HG03064 (cell line): ENCODE results near the gene UNC93B1.

ENCODE experiments used
- ATAC-seq: cut with Tn5 transposase; IDR thresholded peaks from one replicate; pipeline ENCODE4 v1.9.1; 2021; ENCODE audit warnings: low read depth; ENCODE audit not compliant: unreplicated experiment

Gene UNC93B1

GRCh38 chr11:68040101-68040956 lies 36.4 kb upstream of the UNC93B1 start:
- ATAC-seq, result no peak

DNA sequence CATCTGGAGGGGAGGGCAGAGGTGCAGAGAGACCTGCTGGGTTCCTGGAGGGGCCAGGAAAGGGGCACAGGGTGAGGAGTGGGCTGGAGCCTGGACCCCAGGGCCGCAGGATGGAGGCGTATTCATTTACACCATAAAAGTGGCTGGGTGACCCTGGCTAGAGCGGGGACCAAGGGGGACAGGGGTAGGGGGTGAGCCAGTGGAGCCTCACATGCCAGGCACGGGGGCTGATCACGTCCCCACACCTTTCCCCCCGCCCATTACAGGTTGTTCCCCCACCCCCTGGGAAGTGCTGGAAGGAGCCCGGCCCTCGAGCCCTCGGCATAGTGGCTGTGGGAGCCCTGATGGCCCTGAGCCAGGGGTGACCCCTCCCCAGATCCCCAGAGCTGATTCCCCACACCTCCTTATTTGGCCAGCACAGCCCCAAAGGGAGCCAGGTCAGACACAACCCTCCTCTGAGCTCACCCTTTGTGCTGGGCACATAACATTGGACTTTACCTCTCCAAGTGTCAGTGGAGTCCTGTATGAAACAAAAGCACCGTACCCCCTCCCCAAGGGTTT lies 35.7 kb upstream of the UNC93B1 start:
- ATAC-seq, result no peak

DNA sequence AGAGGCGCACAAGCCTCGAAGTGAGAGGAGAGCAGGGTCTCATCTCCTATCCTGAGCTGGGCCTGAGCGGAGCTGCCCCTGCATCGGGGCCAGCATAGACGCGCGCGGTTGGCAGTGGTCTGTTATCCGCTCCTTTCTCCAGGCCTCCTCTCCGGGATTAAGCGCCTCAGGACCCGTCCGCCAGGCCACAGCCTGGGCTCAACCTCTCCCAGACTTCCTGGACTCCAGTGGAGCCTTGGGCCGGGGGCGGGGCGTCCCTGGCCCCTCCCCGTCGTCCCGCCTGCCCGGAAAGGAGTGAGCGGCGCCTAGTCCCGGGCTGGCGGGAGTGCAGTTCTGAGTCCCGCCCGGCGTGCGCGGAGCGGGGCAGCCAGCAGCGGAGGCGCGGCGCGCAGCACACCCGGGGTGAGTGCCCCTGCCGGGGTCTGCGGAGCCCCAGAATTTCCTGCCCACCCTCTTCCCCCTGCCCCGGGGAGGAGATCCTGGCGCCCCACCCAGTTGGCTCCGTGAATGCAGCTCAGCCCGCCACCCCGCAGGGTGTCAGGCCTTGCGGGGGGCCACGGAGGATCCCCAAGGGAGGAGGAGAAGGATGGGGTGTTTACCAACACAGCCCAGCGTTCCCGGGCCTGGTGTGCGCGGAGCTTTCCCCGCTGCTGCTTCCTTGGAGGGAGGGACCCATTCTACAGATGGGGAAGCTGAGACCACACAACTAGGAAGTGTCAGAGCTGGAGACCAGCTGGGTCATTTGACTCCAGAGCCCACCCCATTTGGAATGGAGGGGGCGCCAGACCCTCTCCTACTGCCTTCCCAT lies 35.0 kb upstream of the UNC93B1 start, which contains the start of gene TCIRG1:
TSS of gene TCIRG1 (plus strand) at position 308 of the 808 bp plus-strand sequence. CDS start 2,247 bp downstream, outside the sequence.
- no peak for ATAC-seq

DNA sequence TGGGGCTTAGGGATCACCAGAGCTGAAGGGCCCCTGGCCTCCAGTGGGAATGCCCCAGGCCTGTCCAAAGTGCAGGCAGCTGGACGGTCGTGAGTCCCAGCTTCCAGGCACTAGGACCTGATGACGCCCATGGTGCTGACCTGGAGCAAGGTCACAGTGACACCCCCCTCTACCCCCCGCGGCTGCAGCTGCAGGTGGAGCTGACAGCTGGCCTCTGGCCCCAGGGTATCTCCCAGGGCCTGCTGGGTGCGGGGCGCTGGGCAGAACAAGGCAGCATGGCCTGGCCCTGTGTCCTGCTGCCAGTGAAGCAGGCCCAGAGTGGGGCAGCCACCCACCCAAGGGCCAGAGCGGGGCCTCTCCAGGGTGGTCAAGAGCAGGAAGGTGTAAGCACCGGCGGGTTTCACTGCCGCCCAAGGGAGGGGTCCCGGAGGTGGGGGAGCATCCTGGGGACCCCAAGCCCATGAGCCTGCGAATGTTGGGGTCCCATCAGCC lies 34.4 kb upstream of the UNC93B1 start:
- no peak for ATAC-seq

GRCh38 chr11:68037411-68038225 lies 33.7 kb upstream of the UNC93B1 start:
- no peak for ATAC-seq

- no peak for ATAC-seq
Measured at GRCh38 chr11:68036717-68037239, 32.9 kb upstream of the UNC93B1 start.

- no peak for ATAC-seq
Measured at GRCh38 chr11:68036141-68036716, 32.3 kb upstream of the UNC93B1 start.

- no peak for ATAC-seq
Measured at GRCh38 chr11:68035266-68035876, 31.5 kb upstream of the UNC93B1 start.

DNA sequence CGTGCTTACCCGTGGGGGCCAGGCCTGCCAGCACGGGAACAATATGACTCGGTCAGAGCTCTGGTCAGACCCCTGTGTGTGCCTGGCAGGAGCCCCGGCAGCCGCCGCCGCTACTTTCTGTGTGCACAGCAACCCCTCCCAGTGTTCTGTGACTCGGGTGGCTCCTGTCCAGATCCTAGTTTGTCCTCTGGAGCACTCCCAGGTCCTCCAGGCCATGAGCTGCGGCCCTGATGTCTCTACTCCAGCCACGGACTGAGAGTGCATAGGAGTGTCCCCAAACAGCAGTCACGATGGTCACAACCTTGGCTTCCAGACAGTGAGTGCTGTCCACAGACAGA lies 29.8 kb upstream of the UNC93B1 start:
- ATAC-seq, result no peak

DNA sequence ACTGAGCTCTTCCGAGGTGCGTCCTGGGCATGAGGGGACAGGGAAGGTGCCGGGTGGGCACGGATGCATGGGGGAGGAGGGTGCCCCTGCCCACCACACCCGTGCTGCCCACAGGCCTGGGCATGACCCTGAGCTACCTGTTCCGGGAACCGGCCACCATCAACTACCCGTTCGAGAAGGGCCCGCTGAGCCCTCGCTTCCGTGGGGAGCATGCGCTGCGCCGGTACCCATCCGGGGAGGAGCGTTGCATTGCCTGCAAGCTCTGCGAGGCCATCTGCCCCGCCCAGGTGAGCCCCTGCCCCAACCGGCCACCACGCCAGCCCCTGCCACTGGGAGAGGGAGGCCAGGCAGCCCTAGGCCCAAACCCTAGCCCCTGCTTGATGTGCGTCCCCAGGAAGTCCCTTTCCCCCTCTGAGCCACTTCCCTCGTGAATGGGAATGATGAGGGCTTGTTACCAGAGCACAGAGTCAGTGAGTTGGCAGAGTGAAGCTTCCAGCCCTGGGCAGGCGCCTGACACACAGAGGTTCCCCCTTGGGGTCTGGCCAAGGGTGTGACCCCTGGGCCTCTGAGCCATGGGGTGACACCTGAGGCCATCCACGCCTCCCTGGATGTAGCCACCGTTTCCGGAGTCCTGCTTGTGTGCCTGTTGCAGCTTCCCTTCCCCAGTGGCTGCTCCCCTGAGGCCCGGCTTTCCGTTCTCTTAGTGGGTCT lies 29.3 kb upstream of the UNC93B1 start:
- no peak for ATAC-seq

DNA sequence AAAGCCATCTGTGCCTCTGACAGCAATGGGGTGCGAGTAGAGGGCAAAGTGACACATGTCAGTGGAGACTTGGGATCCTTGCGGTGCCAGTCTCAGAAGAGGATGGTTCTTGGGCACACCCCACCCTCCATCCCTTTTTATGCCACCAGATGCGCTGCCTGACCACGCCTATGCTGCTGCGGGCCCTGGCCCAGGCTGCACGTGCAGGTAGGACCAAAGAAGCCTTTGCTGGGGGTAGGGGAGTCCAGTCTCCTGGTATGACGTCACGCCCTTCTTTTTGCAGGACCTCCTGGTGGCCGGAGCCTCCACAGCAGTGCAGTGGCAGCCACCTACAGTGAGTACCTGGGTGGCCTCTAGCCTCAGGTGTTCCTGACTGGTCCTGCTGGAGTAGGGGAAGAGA lies 28.1 kb upstream of the UNC93B1 start:
- ATAC-seq, result no peak

GRCh38 chr11:68031144-68031464 lies 27.2 kb upstream of the UNC93B1 start:
- no peak for ATAC-seq

DNA sequence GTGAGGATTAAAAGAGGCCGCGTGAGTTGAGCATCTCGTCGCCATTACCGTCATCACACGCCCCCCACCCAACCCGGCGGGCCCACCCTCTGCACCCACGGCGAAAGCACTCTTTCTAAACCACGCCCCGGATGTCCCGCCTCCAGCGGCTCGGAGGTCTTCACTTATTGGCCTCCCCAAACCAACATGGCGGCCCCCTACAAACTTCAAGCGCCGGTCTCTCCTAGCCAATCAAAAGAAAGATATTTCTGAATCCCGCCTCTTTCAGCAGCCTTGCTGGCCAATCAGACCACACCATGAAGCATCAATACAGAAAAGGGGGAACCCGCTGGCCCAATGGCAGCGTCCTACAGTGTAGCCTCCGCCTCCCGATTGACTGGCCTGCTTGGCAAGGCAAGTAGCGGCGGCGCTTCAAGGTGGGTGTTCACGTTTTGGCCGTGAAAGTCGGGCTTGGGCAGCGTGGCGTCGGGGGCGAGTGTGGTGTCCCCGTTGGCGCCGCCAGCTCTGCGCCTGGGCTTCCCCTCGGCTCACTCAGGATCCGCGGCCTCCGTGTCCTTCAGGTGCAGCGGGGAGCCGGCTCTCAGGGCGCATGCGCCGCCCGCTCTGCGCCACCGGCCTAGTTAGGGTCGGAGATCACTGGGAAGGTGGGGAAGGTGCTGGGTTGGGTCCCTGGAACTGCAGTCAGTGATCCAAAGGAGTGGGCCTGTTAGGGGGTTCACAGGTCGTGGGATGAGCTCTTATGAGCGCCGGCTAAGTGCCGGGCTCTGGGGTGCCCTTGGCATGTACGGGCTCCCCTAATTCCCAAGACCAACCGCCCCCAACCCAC lies 26.6 kb upstream of the UNC93B1 start, which contains the start of gene NDUFS8:
TSS of gene NDUFS8 (plus strand) at position 364 of the 826 bp plus-strand sequence. CDS start 1,471 bp downstream, outside the sequence.
- peak; percentile 81 for ATAC-seq

DNA sequence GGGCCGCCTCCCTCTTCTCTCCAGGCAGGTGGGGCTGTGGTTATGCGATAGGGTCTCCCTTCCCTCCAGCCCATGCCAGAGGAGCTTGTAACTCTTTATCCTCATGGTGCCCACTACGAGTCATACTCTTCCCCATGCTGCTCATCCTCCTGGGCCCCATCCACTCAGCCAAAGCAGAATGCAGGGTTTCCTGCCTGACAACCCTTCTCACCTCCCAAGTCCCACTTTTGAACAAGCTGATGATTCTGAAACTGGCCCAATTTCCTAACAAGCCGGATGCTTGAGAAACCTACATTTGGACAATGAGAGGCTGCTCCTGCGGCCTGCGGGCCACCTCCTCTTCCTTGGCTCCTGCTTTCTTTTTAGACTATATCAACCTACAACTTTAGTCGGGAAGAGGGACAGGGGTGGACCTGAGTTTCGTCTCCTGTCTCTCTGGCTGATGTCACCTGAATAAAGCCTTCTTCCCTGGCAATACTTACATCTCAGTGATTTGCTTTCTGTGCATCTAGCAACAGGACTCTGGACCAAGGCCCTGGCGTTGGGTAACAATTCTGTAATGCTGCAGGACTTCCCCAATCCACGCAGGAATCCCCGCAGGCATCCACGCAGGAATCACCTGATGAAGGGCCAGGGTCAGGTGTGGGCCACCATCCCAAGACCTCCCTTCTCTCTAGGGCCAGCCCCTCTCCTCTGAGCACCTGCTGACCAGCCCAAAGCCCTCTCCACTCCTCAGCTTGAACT lies 25.1 kb upstream of the UNC93B1 start:
- no peak for ATAC-seq

DNA sequence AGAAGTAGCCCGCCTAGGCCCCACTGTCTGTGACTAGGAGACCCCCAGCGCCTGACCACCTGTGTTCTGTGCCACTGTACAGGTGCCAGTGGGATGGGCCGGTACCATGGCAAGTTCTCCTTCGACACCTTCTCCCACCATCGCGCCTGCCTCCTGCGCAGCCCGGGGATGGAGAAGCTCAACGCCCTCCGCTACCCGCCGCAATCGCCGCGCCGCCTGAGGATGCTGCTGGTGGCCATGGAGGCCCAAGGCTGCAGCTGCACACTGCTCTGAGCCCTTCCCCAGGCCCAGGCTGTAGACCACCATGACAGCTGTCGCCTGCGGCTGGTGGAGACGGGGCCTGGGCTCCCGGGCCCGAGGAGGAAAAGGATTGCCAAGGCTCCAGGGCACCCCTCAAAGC lies 23.8 kb upstream of the UNC93B1 start:
- no peak for ATAC-seq

- no peak for ATAC-seq
Measured at GRCh38 chr11:68026391-68027105, 22.7 kb upstream of the UNC93B1 start.

DNA sequence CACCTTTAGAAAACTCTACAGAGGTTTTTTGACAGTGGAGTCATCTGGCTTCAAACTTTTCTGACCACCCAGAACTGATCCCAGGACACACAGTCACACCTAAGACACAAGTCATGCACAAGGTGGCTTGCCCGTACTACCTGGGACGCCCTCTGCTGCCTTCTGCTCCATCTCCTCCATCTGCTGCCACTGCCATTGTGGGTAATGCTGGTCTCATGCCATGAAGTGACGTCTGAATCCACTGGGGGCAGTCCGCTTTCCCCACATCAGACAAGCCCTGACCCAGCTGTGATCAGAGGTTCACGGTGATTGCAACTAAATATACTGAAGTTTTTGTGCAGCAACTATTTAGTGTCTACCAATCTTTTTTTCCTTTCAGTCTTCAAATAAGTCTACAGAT lies 21.1 kb upstream of the UNC93B1 start:
- ATAC-seq, result no peak
